Skeletal muscle satellite cell (primary cell): Measurements from ENCODE around the gene NUP93.

Source experiments
- H3K27me3 ChIP-seq: 2 replicates; pipeline ENCODE4 v1.7.0; 2013; ENCODE audit warnings: low read length; ENCODE audit not compliant: control insufficient read depth, insufficient read depth
- H3K36me3 ChIP-seq: 2 replicates; pipeline ENCODE4 v1.7.0; 2013; ENCODE audit warnings: mild to moderate bottlenecking, control low read depth, low read length; ENCODE audit not compliant: insufficient read depth
- H3K4me1 ChIP-seq: 2 replicates; pipeline ENCODE4 v1.7.0; 2013; ENCODE audit warnings: low read length; ENCODE audit not compliant: control insufficient read depth, insufficient read depth
- H3K4me2 ChIP-seq: 2 replicates; pipeline ENCODE4 v1.7.0; 2013; ENCODE audit warnings: mild to moderate bottlenecking, low read length
- H3K4me3 ChIP-seq: 2 replicates; pipeline ENCODE4 v1.7.0; 2013; ENCODE audit warnings: low read length
- H3K9ac ChIP-seq: 2 replicates; pipeline ENCODE4 v1.7.0; 2013; ENCODE audit warnings: mild to moderate bottlenecking, low read depth, low read length, moderate library complexity
- H3K9me3 ChIP-seq: replicated peaks from 2 replicates; pipeline ENCODE4 v1.7.0; 2013; ENCODE audit warnings: mild to moderate bottlenecking, control low read depth, low read length

Gene NUP93

GRCh38 chr16:56771558-56772279 is 41.8 kb downstream of the NUP93 start:
- H3K27me3 ChIP-seq = no peaks in the 10 kb centered on the region
- H3K9ac ChIP-seq = no peak overlapping the region
- peaks cover 14% of the 10 kb centered on the region for H3K4me1 ChIP-seq
- peak overlapping the region; percentile 28 for H3K4me2 ChIP-seq
- no peaks in the 10 kb centered on the region for H3K36me3 ChIP-seq
- no peaks in the 10 kb centered on the region for H3K9me3 ChIP-seq
- H3K4me3 ChIP-seq = no peak overlapping the region

DNA sequence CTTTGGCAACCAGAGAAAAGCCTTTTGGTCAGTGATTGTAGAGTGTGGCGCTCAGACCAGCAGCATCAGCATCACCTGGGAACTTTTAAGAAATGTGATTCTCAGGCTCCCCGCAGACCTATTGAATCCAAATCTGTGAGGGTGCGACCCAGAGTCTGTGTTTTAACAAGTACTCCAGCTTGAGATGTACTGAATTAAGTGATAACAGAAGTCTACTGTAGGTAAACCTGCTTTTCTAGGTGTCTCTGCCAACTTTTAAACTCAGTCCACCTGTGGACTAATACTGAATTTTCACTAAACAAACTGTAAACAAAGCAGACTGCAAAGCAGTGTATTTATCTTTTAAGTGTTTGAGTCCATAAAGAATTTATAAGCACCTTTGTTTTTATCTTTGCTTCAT is 43.6 kb downstream of the NUP93 start:
- no peaks in the 10 kb centered on the region for H3K9me3 ChIP-seq
- no peak overlapping the region for H3K4me2 ChIP-seq
- no peak overlapping the region for H3K9ac ChIP-seq
- no peaks in the 10 kb centered on the region for H3K36me3 ChIP-seq
- peaks cover 23% of the 10 kb centered on the region for H3K4me1 ChIP-seq
- H3K27me3 ChIP-seq = no peaks in the 10 kb centered on the region
- H3K4me3 ChIP-seq = no peak overlapping the region

- Histone ChIP-seq H3K27me3 (no peaks in the 10 kb centered on the region), H3K9ac (no peak overlapping the region), H3K36me3 (no peaks in the 10 kb centered on the region), H3K4me1 (peaks cover 23% of the 10 kb centered on the region), H3K9me3 (no peaks in the 10 kb centered on the region), H3K4me3 (no peak overlapping the region), H3K4me2 (no peak overlapping the region)
These were observed 44.2 kb downstream of the NUP93 start for GRCh38 chr16:56774016-56774680.

GRCh38 chr16:56775162-56775561 is 45.2 kb downstream of the NUP93 start:
- no peak overlapping the region for H3K4me3 ChIP-seq
- H3K9me3 ChIP-seq = no peaks in the 10 kb centered on the region
- no peak overlapping the region for H3K4me2 ChIP-seq
- no peaks in the 10 kb centered on the region for H3K27me3 ChIP-seq
- no peaks in the 10 kb centered on the region for H3K36me3 ChIP-seq
- H3K9ac ChIP-seq = no peak overlapping the region
- H3K4me1 ChIP-seq = peaks cover 23% of the 10 kb centered on the region

DNA sequence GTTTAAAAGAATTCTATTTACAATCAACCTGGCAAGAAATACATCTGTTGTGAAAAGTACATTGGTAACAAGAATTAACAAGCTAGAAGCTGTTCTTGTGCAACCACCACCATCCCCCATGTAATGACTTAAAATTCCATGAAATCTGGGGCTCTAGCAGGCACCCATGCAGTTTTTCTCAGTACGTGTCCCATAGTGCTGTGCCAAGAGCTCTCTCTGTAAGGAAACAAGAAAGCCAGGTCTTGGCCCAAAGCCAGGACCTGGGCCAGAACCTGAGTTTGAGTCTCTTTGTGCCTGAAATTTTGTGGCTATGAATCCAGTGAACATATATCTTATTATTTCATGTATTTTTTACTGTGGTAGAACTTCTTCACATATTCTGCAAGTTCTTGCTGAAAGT is 46.6 kb downstream of the NUP93 start:
- no peak overlapping the region for H3K4me3 ChIP-seq

GRCh38 chr16:56777001-56777400 is 47.1 kb downstream of the NUP93 start:
- H3K4me1 ChIP-seq = peaks cover 14% of the 10 kb centered on the region
- no peak overlapping the region for H3K4me2 ChIP-seq
- no peak overlapping the region for H3K9ac ChIP-seq
- no peaks in the 10 kb centered on the region for H3K36me3 ChIP-seq
- no peaks in the 10 kb centered on the region for H3K27me3 ChIP-seq
- no peaks in the 10 kb centered on the region for H3K9me3 ChIP-seq
- no peak overlapping the region for H3K4me3 ChIP-seq

More for the DNA sequence above, 46.6 kb downstream of the NUP93 start:
- Histone ChIP-seq H3K4me1 (peaks cover 18% of the 10 kb centered on the region), H3K4me2 (no peak overlapping the region), H3K27me3 (no peaks in the 10 kb centered on the region), H3K9me3 (no peaks in the 10 kb centered on the region), H3K36me3 (no peaks in the 10 kb centered on the region), H3K9ac (no peak overlapping the region)

- Histone ChIP-seq H3K9me3 (no peaks in the 10 kb centered on the region), H3K4me2 (no peak overlapping the region), H3K27me3 (no peaks in the 10 kb centered on the region), H3K9ac (no peak overlapping the region), H3K4me3 (no peak overlapping the region), H3K4me1 (peaks cover 12% of the 10 kb centered on the region), H3K36me3 (no peaks in the 10 kb centered on the region)
These were observed 47.6 kb downstream of the NUP93 start for GRCh38 chr16:56777482-56777881.

GRCh38 chr16:56779906-56780305 is 50.0 kb downstream of the NUP93 start:
- Histone ChIP-seq H3K27me3 (no peaks in the 10 kb centered on the region), H3K4me2 (no peak overlapping the region), H3K4me1 (peaks cover 12% of the 10 kb centered on the region), H3K9me3 (no peaks in the 10 kb centered on the region), H3K36me3 (no peaks in the 10 kb centered on the region), H3K4me3 (no peak overlapping the region), H3K9ac (no peak overlapping the region)

DNA sequence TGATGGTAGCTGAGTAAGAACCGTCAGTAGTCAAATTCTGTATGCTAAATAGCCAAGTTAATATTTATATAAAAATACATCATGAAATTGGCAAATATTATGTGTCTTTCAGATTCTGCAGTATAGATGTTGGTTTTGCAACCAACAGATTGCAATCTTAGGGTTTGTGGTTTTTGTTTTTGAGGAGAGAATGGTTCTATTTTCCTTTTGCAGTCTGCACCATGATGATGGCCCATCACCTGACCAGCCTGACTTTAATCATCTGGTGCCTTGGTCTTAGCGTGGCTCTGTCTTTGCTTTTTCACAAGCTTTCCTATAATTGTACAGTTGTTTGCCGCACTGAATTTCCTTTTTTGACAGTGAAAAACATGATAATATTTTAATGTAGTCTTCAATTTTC is 50.7 kb downstream of the NUP93 start:
- no peaks in the 10 kb centered on the region for H3K9me3 ChIP-seq
- H3K36me3 ChIP-seq = no peaks in the 10 kb centered on the region
- H3K4me1 ChIP-seq = peaks cover 12% of the 10 kb centered on the region
- H3K9ac ChIP-seq = no peak overlapping the region
- no peak overlapping the region for H3K4me3 ChIP-seq
- no peaks in the 10 kb centered on the region for H3K27me3 ChIP-seq
- H3K4me2 ChIP-seq = no peak overlapping the region

- Histone ChIP-seq H3K36me3 (no peaks in the 10 kb centered on the region), H3K4me2 (no peak overlapping the region), H3K9me3 (no peaks in the 10 kb centered on the region), H3K27me3 (no peaks in the 10 kb centered on the region), H3K4me3 (no peak overlapping the region), H3K9ac (no peak overlapping the region), H3K4me1 (peaks cover 10% of the 10 kb centered on the region)
These were observed 51.6 kb downstream of the NUP93 start for GRCh38 chr16:56781528-56781961.

GRCh38 chr16:56783344-56783743 is 53.4 kb downstream of the NUP93 start:
- no peak overlapping the region for H3K4me2 ChIP-seq
- H3K27me3 ChIP-seq = no peaks in the 10 kb centered on the region
- H3K4me1 ChIP-seq = no peaks in the 10 kb centered on the region
- H3K9me3 ChIP-seq = no peaks in the 10 kb centered on the region
- H3K4me3 ChIP-seq = no peak overlapping the region
- no peaks in the 10 kb centered on the region for H3K36me3 ChIP-seq
- H3K9ac ChIP-seq = no peak overlapping the region

DNA sequence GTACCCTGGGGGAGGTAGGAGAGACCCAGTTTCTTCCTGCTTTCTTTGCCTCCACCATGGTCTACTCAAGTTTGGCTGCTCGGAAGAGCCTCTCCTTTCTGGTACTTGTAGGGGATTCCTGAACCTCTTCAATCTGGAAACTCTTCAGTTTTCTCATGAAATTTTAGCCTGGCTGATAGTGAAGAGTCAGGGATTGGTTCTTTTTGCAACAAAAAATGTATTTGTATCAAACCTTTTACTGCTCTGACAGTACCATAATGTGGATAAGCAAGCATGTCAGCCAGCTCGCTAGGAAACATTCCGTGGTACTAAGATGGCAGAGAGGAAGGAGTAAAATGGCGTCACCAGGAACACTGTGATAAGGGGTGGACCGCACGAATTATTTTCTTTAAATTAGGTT is 55.4 kb downstream of the NUP93 start:
- no peak overlapping the region for H3K4me3 ChIP-seq

More for the DNA sequence above, 55.4 kb downstream of the NUP93 start:
- Histone ChIP-seq H3K4me2 (no peak overlapping the region), H3K9me3 (no peaks in the 10 kb centered on the region), H3K27me3 (no peaks in the 10 kb centered on the region), H3K4me1 (no peaks in the 10 kb centered on the region), H3K36me3 (no peaks in the 10 kb centered on the region), H3K9ac (no peak overlapping the region)
